ENCODE results near the gene PLLP.

PLLP gene

DNA sequence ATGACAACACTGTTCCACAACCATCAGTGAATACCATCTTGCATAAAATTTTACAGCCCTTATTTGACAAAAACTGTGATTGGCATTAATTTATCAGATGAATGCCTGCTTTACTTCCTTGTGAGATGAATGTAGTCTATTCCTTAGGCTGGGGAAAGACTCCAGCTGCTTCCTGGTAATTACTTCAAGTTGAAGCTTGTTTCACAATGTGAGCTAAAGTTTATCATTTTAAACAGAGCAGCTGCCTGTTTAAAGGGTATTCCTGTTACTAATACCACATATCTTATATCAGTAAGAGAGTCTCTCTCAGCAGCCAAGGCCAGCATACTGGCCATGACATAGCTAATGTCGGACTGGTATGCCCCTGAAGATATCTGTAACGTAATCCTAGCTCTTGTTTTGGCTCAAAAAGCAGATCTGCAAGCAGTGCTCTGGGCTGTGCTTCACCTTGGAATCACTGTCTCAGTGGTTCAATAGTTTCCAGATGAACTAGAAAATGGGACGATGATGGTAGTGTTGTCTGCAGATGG is 52.6 kb downstream of the PLLP start:
- DNase-seq (ENCODE audit: insufficient read length, low spot score) (no peak), FAIRE-seq (no peak)

DNA sequence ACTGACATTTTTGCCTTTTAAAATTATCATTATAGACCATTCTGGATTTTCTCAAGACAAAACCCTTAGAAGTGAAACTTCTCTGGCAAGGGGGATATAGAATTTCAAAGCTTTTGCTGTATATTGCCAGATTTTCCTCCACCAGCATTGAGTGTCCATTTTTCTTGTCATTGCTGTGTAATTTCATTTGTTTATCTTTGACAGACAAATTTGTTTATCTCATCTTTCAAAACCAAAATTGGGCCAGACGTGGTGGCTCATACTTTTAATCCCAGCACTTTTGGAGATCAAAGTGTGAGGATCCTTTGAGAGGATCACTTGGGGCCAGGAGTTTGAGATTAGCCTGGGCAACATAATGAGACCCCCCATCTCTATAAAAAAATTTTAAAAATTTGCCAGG is 55.4 kb downstream of the PLLP start:
- no peak for DNase-seq (ENCODE audit: insufficient read length, low spot score)
- no peak for FAIRE-seq

DNA sequence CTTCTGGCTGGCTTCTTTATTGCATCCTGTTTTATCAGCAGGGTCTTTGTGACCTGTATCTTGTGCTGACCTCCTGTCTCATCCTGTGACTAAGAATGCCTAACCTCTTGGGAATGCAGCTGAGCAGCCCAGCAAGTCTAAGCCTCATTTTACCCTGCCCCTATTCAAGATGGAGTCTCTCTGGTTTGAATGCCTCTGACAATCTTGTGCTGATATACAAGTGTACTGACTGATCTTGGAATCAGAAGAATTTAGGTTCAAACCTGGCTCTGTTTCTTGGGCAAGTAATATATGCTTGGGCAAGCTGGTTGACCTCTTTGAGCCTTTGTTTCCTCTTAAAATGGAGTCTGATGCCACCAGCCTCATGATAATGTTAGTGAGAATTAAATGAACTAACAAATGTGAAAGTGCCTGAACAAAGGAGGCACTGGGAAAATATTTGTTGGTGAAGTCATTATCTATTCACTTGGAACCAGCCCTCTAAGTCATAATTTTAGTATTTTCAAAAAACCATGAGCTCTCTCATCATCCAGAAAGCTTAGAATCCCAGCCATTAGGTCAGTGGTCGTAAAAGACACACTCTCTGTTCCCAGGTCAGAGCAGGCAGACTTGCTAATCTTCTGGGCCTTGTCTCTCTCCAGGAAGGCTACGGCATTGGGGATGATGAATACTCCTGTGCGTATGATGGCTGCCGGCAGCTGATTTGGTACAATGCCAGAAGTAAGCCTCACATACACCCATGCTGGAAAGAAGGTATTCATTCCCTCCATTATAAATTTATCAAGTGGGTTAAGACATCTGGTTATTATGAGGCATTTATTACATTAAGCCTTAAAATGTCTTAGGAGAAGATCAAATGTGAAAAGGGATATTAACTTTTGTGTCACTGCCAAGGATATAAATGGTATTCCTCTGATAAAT is 57.5 kb downstream of the PLLP start:
- FAIRE-seq, result no peak
- no peak for DNase-seq (ENCODE audit: insufficient read length, low spot score)

DNA sequence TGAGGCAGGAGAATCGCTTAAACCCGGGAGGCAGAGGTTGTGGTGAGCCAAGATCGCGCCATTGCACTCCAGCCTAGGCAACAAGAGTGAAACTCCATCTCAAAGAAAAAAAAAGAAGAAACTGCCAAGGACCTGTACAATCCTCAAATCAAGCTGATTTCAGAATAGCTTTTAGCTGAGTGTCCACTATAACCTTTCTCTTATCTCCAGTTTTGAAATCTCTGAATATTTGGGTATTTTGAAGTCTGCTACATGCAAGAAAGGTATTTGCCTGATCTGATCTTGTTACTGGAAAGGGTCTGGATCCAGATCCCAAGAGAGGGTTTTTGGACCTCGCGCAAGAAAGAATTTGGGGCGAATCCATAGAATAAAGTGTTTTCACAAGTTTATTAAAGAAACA is 58.5 kb downstream of the PLLP start:
- DNase-seq (ENCODE audit: insufficient read length, low spot score) (no peak), FAIRE-seq (no peak)

DNA sequence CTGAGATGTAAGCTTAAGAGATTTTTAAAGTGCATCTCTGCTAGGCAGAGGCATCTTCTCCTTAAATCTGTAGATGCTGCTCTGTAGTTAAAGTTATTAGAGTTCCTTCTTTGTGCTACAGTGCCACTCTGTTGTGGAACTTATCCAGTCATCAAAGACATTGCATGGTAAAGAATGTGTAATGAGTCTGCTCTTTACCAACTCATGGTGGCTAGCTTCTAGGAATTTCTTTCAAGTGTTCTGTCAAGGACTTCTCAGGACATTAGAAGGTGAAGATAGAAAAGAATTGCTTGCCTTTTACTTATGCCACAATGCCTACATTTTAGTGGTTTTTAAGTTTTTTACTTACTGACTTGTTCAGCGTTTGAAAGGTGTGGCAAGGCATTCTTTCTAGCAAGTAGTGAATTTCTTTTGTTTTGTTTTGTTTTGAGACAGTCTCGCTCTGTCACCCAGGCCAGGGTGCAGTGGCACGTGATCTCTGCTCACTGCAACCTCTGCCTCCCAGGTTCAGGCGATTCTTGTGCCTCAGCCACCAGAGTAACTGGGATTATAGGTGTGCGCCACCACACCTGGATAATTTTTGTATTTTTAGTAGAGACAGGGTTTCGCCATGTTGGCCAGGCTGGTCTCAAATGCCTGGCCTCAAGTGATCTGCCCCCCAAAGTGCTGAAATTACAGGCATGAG is 59.7 kb downstream of the PLLP start:
- DNase-seq (ENCODE audit: insufficient read length, low spot score), result no peak
- no peak for FAIRE-seq

DNA sequence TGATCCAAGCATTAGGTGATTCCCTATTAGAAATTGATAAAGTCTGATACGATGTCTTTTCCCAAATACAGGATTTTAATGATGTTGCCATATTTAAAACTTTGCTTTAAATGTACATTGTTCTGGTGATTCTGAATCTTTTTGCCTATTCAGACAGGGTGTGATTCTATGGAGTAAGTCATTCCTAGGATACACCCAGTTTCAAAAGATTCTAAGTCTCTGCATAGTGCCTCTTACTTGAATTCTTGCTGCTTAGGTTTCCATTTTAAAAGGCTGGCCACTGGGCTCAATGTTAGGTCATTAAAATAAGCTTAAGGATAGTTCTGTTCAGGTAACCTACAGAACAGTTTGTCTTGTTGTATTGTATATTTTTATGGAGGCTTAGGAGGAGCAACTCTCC is 61.4 kb downstream of the PLLP start:
- DNase-seq (ENCODE audit: insufficient read length, low spot score) (no peak), FAIRE-seq (no peak)

DNA sequence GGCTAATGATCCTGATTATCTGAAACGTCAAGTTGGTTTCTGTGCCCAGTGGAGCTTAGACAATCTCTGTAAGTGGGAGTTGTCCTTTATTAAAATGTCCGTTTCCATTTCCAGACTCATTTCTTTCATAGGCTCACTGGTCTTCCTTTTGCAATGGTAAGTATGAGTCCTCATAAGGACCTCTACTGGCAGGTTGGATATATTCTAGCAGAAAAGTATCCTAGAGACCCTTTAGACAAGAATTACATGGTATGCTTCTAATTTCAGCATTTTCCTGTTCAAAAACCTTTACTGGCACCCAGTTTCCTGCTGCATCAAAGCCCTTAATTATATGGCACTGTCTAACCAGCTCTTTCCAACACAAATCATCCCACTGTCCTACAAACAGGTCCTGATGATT is 67.5 kb downstream of the PLLP start:
- DNase-seq (ENCODE audit: insufficient read length, low spot score), result no peak
- no peak for FAIRE-seq

DNA sequence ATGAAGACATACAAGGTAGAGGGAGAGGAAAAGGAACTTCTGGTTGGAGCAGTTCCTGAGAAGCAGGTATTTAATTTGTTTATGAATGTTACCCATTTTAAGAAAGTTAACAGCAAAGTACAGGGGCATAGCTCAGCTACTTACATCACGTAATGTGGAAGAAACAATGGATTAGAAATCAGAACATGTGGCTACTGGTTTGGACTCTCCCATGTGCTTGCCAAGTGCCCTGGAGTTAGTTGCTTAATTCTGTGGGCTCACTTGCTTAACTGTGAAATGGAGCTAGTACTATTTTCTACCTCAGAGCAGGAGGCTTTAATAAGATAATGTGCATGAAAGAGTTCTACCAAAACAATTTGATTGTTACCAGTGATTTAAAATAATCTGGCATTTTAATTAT is 71.0 kb downstream of the PLLP start:
- FAIRE-seq, result no peak
- DNase-seq (ENCODE audit: insufficient read length, low spot score), result no peak

DNA sequence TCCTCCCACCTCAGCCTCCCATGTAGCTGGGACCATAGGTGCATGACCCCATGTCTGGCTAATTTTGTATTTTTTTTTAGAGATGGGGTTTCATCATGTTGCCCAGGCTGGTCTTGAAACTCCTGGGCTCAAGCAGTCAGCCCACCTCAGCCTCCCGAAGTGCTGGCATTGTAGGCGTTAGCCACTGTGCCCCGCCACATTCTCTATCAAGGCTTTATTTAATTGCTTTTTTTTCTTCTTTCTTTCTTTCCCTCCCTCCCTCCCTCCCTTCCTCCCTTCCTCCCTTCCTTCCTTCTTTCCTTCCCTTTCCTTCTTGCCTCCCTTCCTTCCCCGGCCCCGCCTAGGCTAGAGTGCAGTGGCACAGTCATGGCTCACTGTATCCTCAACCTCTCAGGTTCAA is 74.7 kb downstream of the PLLP start:
- DNase-seq (ENCODE audit: insufficient read length, low spot score), result no peak
- FAIRE-seq, result no peak

DNA sequence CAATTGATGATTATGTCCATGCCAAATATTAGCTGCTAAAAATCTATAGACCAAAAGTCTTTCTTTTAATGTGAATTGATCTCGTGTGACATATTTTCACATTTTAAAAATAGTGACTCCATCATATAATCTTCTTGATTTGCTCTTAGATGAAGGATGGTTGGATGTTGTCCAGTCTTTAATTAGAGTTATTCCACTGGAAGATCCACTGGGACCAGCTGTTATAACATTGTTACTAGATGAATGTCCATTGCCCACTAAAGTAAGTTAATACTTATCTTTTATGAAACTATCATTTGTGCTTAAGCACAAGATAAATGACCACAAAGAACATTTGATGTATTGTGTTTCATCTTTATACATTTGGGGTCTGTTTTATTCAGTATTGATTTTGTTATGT is 75.5 kb downstream of the PLLP start:
- no peak for DNase-seq (ENCODE audit: insufficient read length, low spot score)
- FAIRE-seq, result no peak

Measured in HTR-8/SVneo (cell line).